Measurements from ENCODE around the gene TRAPPC5. TPM values are rescaled to one million over a fixed set of nuclear protein-coding genes. Genes with fewer than 3 reads are reported as not detected.

The TRAPPC5 gene
- total RNA-seq, 1 donor, result 38.8 TPM

GRCh38 chr19:7654401-7654800 lies 26.2 kb upstream of the TRAPPC5 start:
- H3K4me3 ChIP-seq (ENCODE audit: low read depth, low read length), result no peak overlapping the region
- peak; percentile 19 for DNase-seq (ENCODE audit: low read depth)
- no peak for TF ChIP-seq CTCF (IDR thresholded peaks at IDR 0.05; ENCODE audit: insufficient read depth, low read length)

GRCh38 chr19:7655581-7655980 lies 25.1 kb upstream of the TRAPPC5 start:
- no peak for DNase-seq (ENCODE audit: low read depth)
- no peak overlapping the region for H3K4me3 ChIP-seq (ENCODE audit: low read depth, low read length)
- TF ChIP-seq CTCF (IDR thresholded peaks at IDR 0.05; ENCODE audit: insufficient read depth, low read length), result no peak

GRCh38 chr19:7657131-7657751 lies 23.4 kb upstream of the TRAPPC5 start:
- no peak for DNase-seq (ENCODE audit: low read depth)
- no peak overlapping the region for H3K4me3 ChIP-seq (ENCODE audit: low read depth, low read length)
- TF ChIP-seq CTCF (IDR thresholded peaks at IDR 0.05; ENCODE audit: insufficient read depth, low read length), result no peak

- no peak overlapping the region for H3K4me3 ChIP-seq (ENCODE audit: low read depth, low read length)
- no peak for DNase-seq (ENCODE audit: low read depth)
- TF ChIP-seq CTCF (IDR thresholded peaks at IDR 0.05; ENCODE audit: insufficient read depth, low read length), result no peak
These were observed 22.4 kb upstream of the TRAPPC5 start for GRCh38 chr19:7658219-7658686.

GRCh38 chr19:7661744-7662538 lies 18.7 kb upstream of the TRAPPC5 start:
- TF ChIP-seq CTCF (IDR thresholded peaks at IDR 0.05; ENCODE audit: insufficient read depth, low read length), result no peak
- no peak for DNase-seq (ENCODE audit: low read depth)
- H3K4me3 ChIP-seq (ENCODE audit: low read depth, low read length), result no peak overlapping the region

- no peak for DNase-seq (ENCODE audit: low read depth)
- TF ChIP-seq CTCF (IDR thresholded peaks at IDR 0.05; ENCODE audit: insufficient read depth, low read length), result no peak
- no peak overlapping the region for H3K4me3 ChIP-seq (ENCODE audit: low read depth, low read length)
These were observed 18.0 kb upstream of the TRAPPC5 start for GRCh38 chr19:7662657-7663056.
